Lower leg skin (tissue), 4 donors: ENCODE results near the gene CCDC127. TPM values are rescaled to one million over a fixed set of nuclear protein-coding genes. Genes with fewer than 3 reads are reported as not detected.
A peak's percentile ranks its signal among the peaks of the same experiment; 100 is the strongest.

Experiments used
- DNase-seq, 2 donors: peaks; one replicate each; pipeline ENCODE4 v3.0.0-alpha.2; 2019; ENCODE audit warnings: low spot score in 2 of 2
- H3K4me3 ChIP-seq: fragments of 200-600 bp; sonication (generic); 2 replicates; pipeline ENCODE4 v1.5.1; 2017; ENCODE audit warnings: mild to moderate bottlenecking, low read depth; ENCODE audit not compliant: poor library complexity, severe bottlenecking
- CTCF ChIP-seq, 3 donors: fragments of 450-650 bp; IDR thresholded peaks; one replicate each; pipeline ENCODE4 v1.5.1; 2016; ENCODE audit warnings: antibody characterized with exemption in 3 of 3, mild to moderate bottlenecking in 3 of 3, moderate library complexity in 2 of 3
- POLR2A ChIP-seq, 2 donors: fragments of 450-650 bp; IDR thresholded peaks; one replicate each; pipeline ENCODE4 v1.6.1; 2016 to 2017; ENCODE audit warnings: antibody characterized with exemption in 2 of 2, mild to moderate bottlenecking in 1 of 2, moderate library complexity in 1 of 2
- WGBS, 2 donors: methylation state at CpG; one replicate each; pipeline ENCODE4 v1.1.5; 2018; 5-methylcytosine and 5-hydroxymethylcytosine counted together
- intact Hi-C: fragments of 100-400 bp; cut with DNase I; formaldehyde crosslinking; loops from one replicate; pipeline ENCODE4 v1.15.0; 2023; ENCODE audit warnings: low total_unique reads
- total RNA-seq, 4 donors: library from RNA; depleted of rRNA; stranded (reverse); fragments of >200 nt; gene quantifications; one replicate each; pipeline ENCODE4 v1.1.0, GENCODE V29; 2016

CCDC127 gene
- total RNA-seq, 4 donors from 2014 or later, result 3.0 to 6.2 (median 4.6) TPM

- H3K4me3 ChIP-seq, result no peak overlapping the region
- no peak for TF ChIP-seq POLR2A (IDR thresholded peaks at IDR 0.05)
- no peak for TF ChIP-seq CTCF (IDR thresholded peaks at IDR 0.05)
- DNase-seq, result no peak
- intact Hi-C loops, result no loop called here
- WGBS, 2 donors, result 75 to 81% methylated on average over 11 of the region's 11 CpGs
Measured at GRCh38 chr5:176296-176823, 41.6 kb downstream of the CCDC127 start.

- 90% methylated on average over 16 of the region's 16 CpGs for WGBS, 2 donors
- DNase-seq, result no peak
- no peak for TF ChIP-seq CTCF (IDR thresholded peaks at IDR 0.05)
- no peak for TF ChIP-seq POLR2A (IDR thresholded peaks at IDR 0.05)
- intact Hi-C loops, result no loop called here
- no peak overlapping the region for H3K4me3 ChIP-seq
Measured at GRCh38 chr5:174876-175465, 43.0 kb downstream of the CCDC127 start.

- TF ChIP-seq CTCF (IDR thresholded peaks at IDR 0.05) (no peak), POLR2A (IDR thresholded peaks at IDR 0.05) (no peak)
- DNase-seq, result peak in 1 of 2 donors; percentile 75
- no peak overlapping the region for H3K4me3 ChIP-seq
- intact Hi-C loops, result no loop called here
- WGBS, 2 donors, result 83 to 97% methylated on average over 4 to 5 of the region's 5 CpGs
Measured at GRCh38 chr5:174291-174600, 43.7 kb downstream of the CCDC127 start.

- TF ChIP-seq CTCF (IDR thresholded peaks at IDR 0.05) (no peak), POLR2A (IDR thresholded peaks at IDR 0.05) (no peak)
- 81 to 82% methylated on average over 22 of the region's 22 CpGs for WGBS, 2 donors
- DNase-seq, result peak in 1 of 2 donors; percentile 68
- H3K4me3 ChIP-seq, result no peak overlapping the region
- intact Hi-C loops, result no loop called here
Measured at GRCh38 chr5:173392-174290, 44.3 kb downstream of the CCDC127 start.

GRCh38 chr5:172841-173251 lies 45.1 kb downstream of the CCDC127 start:
- WGBS, 2 donors, result 82 to 84% methylated on average over 17 of the region's 17 CpGs
- no peak overlapping the region for H3K4me3 ChIP-seq
- peak in 1 of 2 donors; percentile 69 for DNase-seq
- TF ChIP-seq POLR2A (IDR thresholded peaks at IDR 0.05) (no peak), CTCF (IDR thresholded peaks at IDR 0.05) (no peak)
- intact Hi-C loops, result no loop called here
